Measurements from ENCODE around the gene PSMD6.

PSMD6 gene

GRCh38 chr3:63980830-63981498 lies 42.3 kb downstream of the PSMD6 start:
- TF ChIP-seq MYC (IDR thresholded peaks at IDR 0.05; ENCODE audit: low read depth, low read length) (no peak), CTCF (IDR thresholded peaks at IDR 0.05; ENCODE audit: low read depth, low read length) (no peak), POLR2A (IDR thresholded peaks at IDR 0.05; ENCODE audit: extremely low read depth, insufficient read length) (no peak)
- TF ChIP-seq, protein P1, sequence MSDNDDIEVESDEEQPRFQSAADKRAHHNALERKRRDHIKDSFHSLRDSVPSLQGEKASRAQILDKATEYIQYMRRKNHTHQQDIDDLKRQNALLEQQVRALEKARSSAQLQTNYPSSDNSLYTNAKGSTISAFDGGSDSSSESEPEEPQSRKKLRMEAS (IDR thresholded peaks at IDR 0.05; ENCODE audit: low read depth, low read length), result no peak
- H3K4me3 ChIP-seq (ENCODE audit: low read depth, low read length), result no peak overlapping the region
- DNase-seq (ENCODE audit: low read depth), result no peak

DNA sequence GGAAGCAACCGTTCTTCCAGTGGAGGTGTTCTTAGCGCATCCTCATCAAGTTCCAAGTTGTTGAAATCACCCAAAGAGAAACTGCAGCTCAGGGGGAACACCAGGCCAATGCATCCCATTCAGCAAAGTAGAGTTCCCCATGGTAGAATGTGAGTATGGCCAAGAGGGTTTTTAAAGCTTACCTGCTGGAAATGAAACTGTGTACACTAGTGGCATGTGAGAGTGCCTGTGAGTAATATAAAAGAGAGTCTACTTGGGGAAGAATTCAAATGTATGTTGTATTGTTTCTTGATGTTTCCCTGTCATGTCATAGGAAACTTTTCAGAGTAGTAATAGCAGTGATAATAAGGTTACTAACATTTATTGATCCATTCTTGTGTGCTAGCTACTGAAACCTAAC lies 43.3 kb downstream of the PSMD6 start:
- TF ChIP-seq, protein P1 (IDR thresholded peaks at IDR 0.05; ENCODE audit: low read depth, low read length), result no peak
- TF ChIP-seq MYC (IDR thresholded peaks at IDR 0.05; ENCODE audit: low read depth, low read length), result no peak
- TF ChIP-seq CTCF (IDR thresholded peaks at IDR 0.05; ENCODE audit: low read depth, low read length), result no peak
- no peak for TF ChIP-seq POLR2A (IDR thresholded peaks at IDR 0.05; ENCODE audit: extremely low read depth, insufficient read length)
- no peak overlapping the region for H3K4me3 ChIP-seq (ENCODE audit: low read depth, low read length)
- no peak for DNase-seq (ENCODE audit: low read depth)

DNA sequence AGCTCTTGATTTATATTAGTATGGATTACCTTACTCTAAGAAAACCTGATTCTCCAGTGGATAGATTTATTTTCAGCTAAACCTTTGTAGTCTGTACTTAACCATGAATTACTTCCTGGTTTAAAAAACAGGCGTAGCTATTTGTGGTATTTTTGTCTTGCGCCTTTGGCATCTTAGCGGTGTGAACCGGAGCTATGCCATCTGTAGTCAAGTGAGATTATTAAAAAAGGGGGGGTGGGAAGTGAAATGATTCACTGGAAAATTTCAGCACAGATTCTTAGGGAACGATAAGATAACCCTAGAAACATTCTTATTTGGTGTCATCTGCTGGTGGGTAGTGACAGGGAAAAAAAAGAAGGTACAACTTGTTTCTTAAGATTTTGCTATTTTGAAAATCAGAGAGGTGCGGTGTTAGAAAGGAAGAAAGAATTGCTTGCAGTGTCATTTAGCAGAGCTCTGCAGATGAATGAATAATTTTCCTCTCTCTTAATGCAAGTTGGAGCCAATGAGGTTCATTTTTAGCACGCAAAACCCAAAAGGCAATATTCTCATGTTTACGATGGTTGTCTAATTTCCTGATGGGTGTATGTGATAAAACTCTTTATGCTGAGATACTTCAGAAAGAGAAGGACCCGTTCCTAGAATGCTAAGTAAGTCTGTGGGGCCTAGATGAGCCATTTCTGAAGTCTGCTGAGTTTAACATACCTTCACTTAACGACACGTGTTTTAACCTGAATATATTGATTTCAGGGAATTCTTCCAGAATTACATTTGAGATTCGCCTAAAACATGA lies 44.0 kb downstream of the PSMD6 start:
- TF ChIP-seq MYC (IDR thresholded peaks at IDR 0.05; ENCODE audit: low read depth, low read length) (no peak), CTCF (IDR thresholded peaks at IDR 0.05; ENCODE audit: low read depth, low read length) (no peak), POLR2A (IDR thresholded peaks at IDR 0.05; ENCODE audit: extremely low read depth, insufficient read length) (no peak)
- TF ChIP-seq, protein P1 (IDR thresholded peaks at IDR 0.05; ENCODE audit: low read depth, low read length), result no peak
- no peak overlapping the region for H3K4me3 ChIP-seq (ENCODE audit: low read depth, low read length)
- no peak for DNase-seq (ENCODE audit: low read depth)

DNA sequence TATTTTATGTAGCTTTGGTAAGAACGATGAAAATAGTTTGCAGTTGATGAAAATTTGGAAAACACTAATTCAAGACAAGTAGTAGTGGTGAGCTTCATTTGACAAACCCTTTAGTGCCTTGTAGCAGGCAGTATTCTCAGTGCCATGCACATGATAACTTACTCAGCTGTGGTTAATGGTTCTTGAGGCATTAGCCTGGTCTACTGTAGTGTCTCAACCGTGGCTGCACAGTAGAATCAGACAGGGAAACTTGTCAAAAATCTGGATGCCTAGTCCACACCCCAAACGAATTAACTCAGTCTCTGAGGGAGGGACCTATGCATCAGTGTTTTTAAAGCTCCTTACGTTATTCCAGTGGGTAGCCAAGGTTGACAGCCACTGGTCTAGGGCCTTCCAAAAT lies 45.4 kb downstream of the PSMD6 start:
- TF ChIP-seq POLR2A (IDR thresholded peaks at IDR 0.05; ENCODE audit: extremely low read depth, insufficient read length) (no peak), CTCF (IDR thresholded peaks at IDR 0.05; ENCODE audit: low read depth, low read length) (no peak), MYC (IDR thresholded peaks at IDR 0.05; ENCODE audit: low read depth, low read length) (no peak)
- TF ChIP-seq, protein P1 (IDR thresholded peaks at IDR 0.05; ENCODE audit: low read depth, low read length), result no peak
- no peak for DNase-seq (ENCODE audit: low read depth)
- no peak overlapping the region for H3K4me3 ChIP-seq (ENCODE audit: low read depth, low read length)

GRCh38 chr3:63976872-63977200 lies 46.5 kb downstream of the PSMD6 start:
- TF ChIP-seq MYC (IDR thresholded peaks at IDR 0.05; ENCODE audit: low read depth, low read length) (no peak), CTCF (IDR thresholded peaks at IDR 0.05; ENCODE audit: low read depth, low read length) (no peak), POLR2A (IDR thresholded peaks at IDR 0.05; ENCODE audit: extremely low read depth, insufficient read length) (no peak)
- TF ChIP-seq, protein P1 (IDR thresholded peaks at IDR 0.05; ENCODE audit: low read depth, low read length), result no peak
- DNase-seq (ENCODE audit: low read depth), result no peak
- H3K4me3 ChIP-seq (ENCODE audit: low read depth, low read length), result no peak overlapping the region
